Stimulated activated CD8-positive, alpha-beta memory T cell treated with anti-CD3 and anti-CD28 coated beads, Interleukin-2, amount 100 ng/mL, for 1 hour (primary cell): ENCODE data around the gene BTBD7.

Source experiments
- DNase-seq, 2 donors: peaks; one replicate each; pipeline ENCODE4 v3.0.0-alpha.2; 2020; ENCODE audit warnings: low read depth in 2 of 2

BTBD7 gene

DNA sequence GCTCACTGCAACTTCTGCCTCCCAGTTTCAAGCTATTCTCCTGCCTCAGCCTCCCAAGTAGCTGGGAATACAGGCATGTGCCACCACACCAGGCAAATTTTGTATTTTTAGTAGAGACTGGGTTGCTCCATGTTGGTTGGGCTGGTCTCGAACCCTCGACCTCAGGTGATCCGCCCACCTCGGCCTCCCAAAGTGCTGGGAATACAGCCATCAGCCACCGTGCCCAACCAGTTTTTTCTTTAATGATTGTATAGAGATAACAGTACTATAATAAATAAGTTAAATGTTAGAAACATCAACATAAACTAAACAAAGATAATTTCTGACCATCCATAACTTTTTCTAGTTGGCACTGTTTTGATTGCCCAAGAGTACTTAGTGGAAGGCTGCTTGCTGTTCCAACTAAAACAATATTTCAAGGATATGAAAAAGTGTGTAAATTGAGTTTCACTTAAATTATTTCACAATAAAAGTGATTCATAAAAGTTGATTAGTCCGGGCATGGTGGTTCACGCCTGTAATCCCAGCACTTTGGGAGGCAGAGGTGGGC is 131.6 kb downstream of the BTBD7 start:
- no peak for DNase-seq

DNA sequence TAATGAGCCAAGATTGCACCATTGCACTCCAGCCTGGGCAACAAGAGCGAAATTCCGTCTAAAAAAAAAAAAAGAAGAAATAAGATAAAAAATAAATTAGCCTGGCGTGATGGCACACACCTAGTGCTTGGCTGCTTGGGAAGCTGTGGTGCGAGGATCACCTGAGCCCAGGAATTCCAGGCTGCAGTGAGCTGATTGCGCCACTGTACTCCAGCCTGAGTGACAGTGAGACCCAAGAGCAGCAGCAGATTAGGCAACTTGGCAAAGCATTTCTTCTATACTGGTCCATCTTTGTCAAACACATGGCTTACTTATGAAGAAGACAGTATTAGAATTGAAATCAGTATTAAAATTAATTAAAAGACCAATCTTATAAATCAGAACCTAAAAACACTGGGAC is 132.3 kb downstream of the BTBD7 start:
- no peak for DNase-seq

DNA sequence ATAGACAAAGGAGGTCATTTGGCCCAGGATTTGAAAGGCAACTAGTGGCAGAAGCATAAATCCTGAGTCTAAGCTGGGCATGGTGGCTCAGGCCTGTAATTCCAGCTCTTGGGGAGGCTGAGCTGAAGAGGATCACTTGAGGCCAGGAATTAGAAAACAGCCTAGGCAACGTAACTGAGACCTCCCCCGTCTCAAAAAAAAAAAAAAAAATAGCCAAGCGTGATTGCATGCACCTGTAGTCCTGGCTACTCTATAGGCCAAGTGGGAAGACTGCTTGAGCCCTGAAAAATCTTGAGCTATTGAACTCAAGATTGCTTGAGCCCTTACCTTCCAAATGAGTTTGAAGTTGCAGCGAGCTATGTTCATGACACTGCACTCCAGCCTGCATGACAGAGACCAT is 133.8 kb downstream of the BTBD7 start:
- no peak for DNase-seq

DNA sequence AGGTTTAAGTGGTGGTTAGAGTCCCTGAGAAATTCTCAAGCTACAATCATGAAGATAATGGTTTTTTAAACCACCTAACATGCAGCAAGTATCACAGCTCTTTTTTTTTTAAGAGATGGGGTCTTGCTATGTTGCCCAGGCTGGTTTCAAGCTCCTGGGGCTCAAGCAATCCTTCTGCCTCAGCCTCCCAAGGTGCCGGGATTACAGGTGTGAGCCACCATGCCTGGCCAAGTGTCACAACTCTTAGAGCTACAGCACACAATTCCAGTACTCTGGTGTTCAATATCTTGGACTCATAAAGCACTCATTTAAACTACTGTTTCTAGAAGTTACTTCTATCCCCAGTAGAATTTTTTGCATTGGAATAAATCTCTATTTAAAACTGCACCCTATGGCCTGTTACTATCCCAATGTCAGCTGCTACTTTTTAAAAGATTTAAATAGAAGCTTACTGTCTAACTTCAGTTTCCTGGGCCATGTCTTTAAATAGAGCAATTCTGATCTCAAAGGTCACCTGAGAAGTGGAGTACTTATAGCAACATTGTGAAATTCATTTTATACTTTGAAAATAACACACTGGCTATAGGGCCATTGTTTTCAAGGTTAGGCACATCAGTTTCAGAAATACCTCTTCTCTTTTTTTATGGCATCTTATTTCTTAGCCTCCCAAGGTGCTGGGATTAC is 137.4 kb downstream of the BTBD7 start:
- no peak for DNase-seq
